ENCODE measurements around the gene CDH8. TPM values are rescaled to one million over a fixed set of nuclear protein-coding genes. Genes with fewer than 3 reads are reported as not detected.
"Not testable (repeated sequence)": the region's sequence is repeated elsewhere in the genome, so short reads cannot be mapped to it uniquely, and the experiment has no call there.

Gene CDH8
- total RNA-seq, 3 donors from 2014 or later, result not detected

GRCh38 chr16:61823326-61823725 is 212.9 kb downstream of the CDH8 start:
- Mint-ChIP-seq H3K4me3 (no peak overlapping the region), H3K9me3 (peaks cover 17% of the 10 kb centered on the region), H3K4me1 (ENCODE audit: low read depth) (no peaks in the 10 kb centered on the region), H3K27me3 (ENCODE audit: low read depth) (no peaks in the 10 kb centered on the region), H3K36me3 (ENCODE audit: insufficient read depth) (no peaks in the 10 kb centered on the region)
- ATAC-seq (no peak), DNase-seq (no peak)

- Mint-ChIP-seq H3K4me1 (ENCODE audit: low read depth) (no peaks in the 10 kb centered on the region), H3K4me3 (no peak overlapping the region), H3K9me3 (peaks cover 23% of the 10 kb centered on the region), H3K36me3 (ENCODE audit: insufficient read depth) (no peaks in the 10 kb centered on the region), H3K27me3 (ENCODE audit: low read depth) (no peaks in the 10 kb centered on the region)
- DNase-seq (no peak), ATAC-seq (no peak)
Observed at GRCh38 chr16:61820820-61821219, 215.4 kb downstream of the CDH8 start.

GRCh38 chr16:61820398-61820797 is 215.8 kb downstream of the CDH8 start:
- no peak overlapping the region for H3K4me3 Mint-ChIP-seq
- DNase-seq, result no peak
- no peaks in the 10 kb centered on the region for H3K4me1 Mint-ChIP-seq (ENCODE audit: low read depth)
- H3K27me3 Mint-ChIP-seq (ENCODE audit: low read depth), result no peaks in the 10 kb centered on the region
- H3K36me3 Mint-ChIP-seq (ENCODE audit: insufficient read depth), result no peaks in the 10 kb centered on the region
- peaks cover 23% of the 10 kb centered on the region for H3K9me3 Mint-ChIP-seq
- ATAC-seq, result no peak

- H3K36me3 Mint-ChIP-seq (ENCODE audit: insufficient read depth), result no peaks in the 10 kb centered on the region
- H3K4me1 Mint-ChIP-seq (ENCODE audit: low read depth), result no peaks in the 10 kb centered on the region
- ATAC-seq, result no peak
- H3K4me3 Mint-ChIP-seq, result no peak overlapping the region
- DNase-seq, result no peak
- H3K27me3 Mint-ChIP-seq (ENCODE audit: low read depth), result no peaks in the 10 kb centered on the region
- peaks cover 26% of the 10 kb centered on the region for H3K9me3 Mint-ChIP-seq
Observed at GRCh38 chr16:61818850-61819249, 217.4 kb downstream of the CDH8 start.

- H3K36me3 Mint-ChIP-seq (ENCODE audit: insufficient read depth), result no peaks in the 10 kb centered on the region
- no peak for ATAC-seq
- no peaks in the 10 kb centered on the region for H3K27me3 Mint-ChIP-seq (ENCODE audit: low read depth)
- H3K4me3 Mint-ChIP-seq, result no peak overlapping the region
- no peak for DNase-seq
- peaks cover 27% of the 10 kb centered on the region for H3K9me3 Mint-ChIP-seq
- no peaks in the 10 kb centered on the region for H3K4me1 Mint-ChIP-seq (ENCODE audit: low read depth)
Observed at GRCh38 chr16:61817583-61818278, 218.5 kb downstream of the CDH8 start.

- no peak overlapping the region for H3K4me3 Mint-ChIP-seq
- DNase-seq, result no peak
- no peaks in the 10 kb centered on the region for H3K27me3 Mint-ChIP-seq (ENCODE audit: low read depth)
- no peaks in the 10 kb centered on the region for H3K4me1 Mint-ChIP-seq (ENCODE audit: low read depth)
- no peak for ATAC-seq
- no peaks in the 10 kb centered on the region for H3K36me3 Mint-ChIP-seq (ENCODE audit: insufficient read depth)
- H3K9me3 Mint-ChIP-seq, result peaks cover 28% of the 10 kb centered on the region
Observed at GRCh38 chr16:61814726-61815347, 221.4 kb downstream of the CDH8 start.

- peaks cover 24% of the 10 kb centered on the region for H3K9me3 Mint-ChIP-seq
- H3K27me3 Mint-ChIP-seq (ENCODE audit: low read depth), result no peaks in the 10 kb centered on the region
- ATAC-seq (no peak), DNase-seq (no peak)
- no peak overlapping the region for H3K4me3 Mint-ChIP-seq
- H3K36me3 Mint-ChIP-seq (ENCODE audit: insufficient read depth), result no peaks in the 10 kb centered on the region
- H3K4me1 Mint-ChIP-seq (ENCODE audit: low read depth), result no peaks in the 10 kb centered on the region
Observed at GRCh38 chr16:61813339-61813738, 222.9 kb downstream of the CDH8 start.

GRCh38 chr16:61812251-61812650 is 224.0 kb downstream of the CDH8 start:
- DNase-seq, result no peak
- ATAC-seq, result no peak
- Mint-ChIP-seq H3K36me3 (ENCODE audit: insufficient read depth) (no peaks in the 10 kb centered on the region), H3K4me1 (ENCODE audit: low read depth) (no peaks in the 10 kb centered on the region), H3K27me3 (ENCODE audit: low read depth) (no peaks in the 10 kb centered on the region), H3K4me3 (no peak overlapping the region), H3K9me3 (peaks cover 24% of the 10 kb centered on the region)

- Mint-ChIP-seq H3K9me3 (peaks cover 6% of the 10 kb centered on the region), H3K36me3 (ENCODE audit: insufficient read depth) (no peaks in the 10 kb centered on the region), H3K4me1 (ENCODE audit: low read depth) (no peaks in the 10 kb centered on the region)
Observed at GRCh38 chr16:61807551-61807950, 228.7 kb downstream of the CDH8 start.

GRCh38 chr16:61801217-61801616 is 235.0 kb downstream of the CDH8 start:
- H3K4me3 Mint-ChIP-seq; H3K36me3 Mint-ChIP-seq (ENCODE audit: insufficient read depth): not testable (repeated sequence)
- peaks cover 19% of the 10 kb centered on the region for H3K9me3 Mint-ChIP-seq

More at GRCh38 chr16:61807551-61807950, 228.7 kb downstream of the CDH8 start:
- no peak for ATAC-seq
- Mint-ChIP-seq H3K27me3 (ENCODE audit: low read depth) (no peaks in the 10 kb centered on the region), H3K4me3 (no peak overlapping the region)
- no peak for DNase-seq

GRCh38 chr16:61798741-61799140 is 237.5 kb downstream of the CDH8 start:
- H3K4me3 Mint-ChIP-seq, result no peak overlapping the region

More at GRCh38 chr16:61801217-61801616, 235.0 kb downstream of the CDH8 start:
- ATAC-seq; H3K4me1 Mint-ChIP-seq (ENCODE audit: low read depth); H3K27me3 Mint-ChIP-seq (ENCODE audit: low read depth); DNase-seq: not testable (repeated sequence)

GRCh38 chr16:61797961-61798507 is 238.2 kb downstream of the CDH8 start:
- no peak overlapping the region for H3K4me3 Mint-ChIP-seq
- peaks cover 27% of the 10 kb centered on the region for H3K9me3 Mint-ChIP-seq
- DNase-seq (no peak), ATAC-seq (no peak)
- no peaks in the 10 kb centered on the region for H3K4me1 Mint-ChIP-seq (ENCODE audit: low read depth)
- no peaks in the 10 kb centered on the region for H3K36me3 Mint-ChIP-seq (ENCODE audit: insufficient read depth)
- H3K27me3 Mint-ChIP-seq (ENCODE audit: low read depth), result no peaks in the 10 kb centered on the region

More at GRCh38 chr16:61798741-61799140, 237.5 kb downstream of the CDH8 start:
- DNase-seq (no peak), ATAC-seq (no peak)
- Mint-ChIP-seq H3K4me1 (ENCODE audit: low read depth) (no peaks in the 10 kb centered on the region), H3K36me3 (ENCODE audit: insufficient read depth) (no peaks in the 10 kb centered on the region), H3K27me3 (ENCODE audit: low read depth) (no peaks in the 10 kb centered on the region), H3K9me3 (peaks cover 22% of the 10 kb centered on the region)

GRCh38 chr16:61797296-61797795 is 238.9 kb downstream of the CDH8 start:
- no peaks in the 10 kb centered on the region for H3K27me3 Mint-ChIP-seq (ENCODE audit: low read depth)
- H3K36me3 Mint-ChIP-seq (ENCODE audit: insufficient read depth), result no peaks in the 10 kb centered on the region
- H3K9me3 Mint-ChIP-seq, result peaks cover 33% of the 10 kb centered on the region
- no peak for ATAC-seq
- no peaks in the 10 kb centered on the region for H3K4me1 Mint-ChIP-seq (ENCODE audit: low read depth)
- DNase-seq, result no peak
- H3K4me3 Mint-ChIP-seq, result no peak overlapping the region

- Mint-ChIP-seq H3K4me1 (ENCODE audit: low read depth) (no peaks in the 10 kb centered on the region), H3K27me3 (ENCODE audit: low read depth) (no peaks in the 10 kb centered on the region), H3K36me3 (ENCODE audit: insufficient read depth) (no peaks in the 10 kb centered on the region), H3K9me3 (peaks cover 28% of the 10 kb centered on the region), H3K4me3 (no peak overlapping the region)
- DNase-seq, result no peak
- ATAC-seq, result no peak
Observed at GRCh38 chr16:61792194-61792909, 243.9 kb downstream of the CDH8 start.
